CD4-positive, CD25-positive, alpha-beta regulatory T cell (primary cell): ENCODE results near the gene NUP93. TPM values are rescaled to one million over a fixed set of nuclear protein-coding genes. Genes with fewer than 3 reads are reported as not detected.

Source experiments
- ATAC-seq, 2 donors: fragments of 150-1000 bp; cut with Tn5 transposase; one replicate each; pipeline ENCODE4 v1.10.0; 2021; ENCODE audit warnings: low read depth in 2 of 2, moderate number of reproducible peaks in 2 of 2, moderate library complexity in 1 of 2
- DNase-seq, 3 donors: peaks; one replicate each; pipeline versions ENCODE4 v3.0.0 to v3.0.0-alpha.2; 2012 to 2022; ENCODE audit warnings: mixed read lengths in 1 of 3
- H3K27ac ChIP-seq: one replicate; pipeline ENCODE4 v1.7.0; 2013; ENCODE audit warnings: mild to moderate bottlenecking, low read length; ENCODE audit not compliant: insufficient read depth, poor library complexity, severe bottlenecking
- H3K27me3 ChIP-seq: one replicate; pipeline ENCODE4 v1.7.0; 2013; ENCODE audit warnings: low read length; ENCODE audit not compliant: control insufficient read depth, insufficient read depth
- H3K36me3 ChIP-seq: one replicate; pipeline ENCODE4 v1.7.0; 2013; ENCODE audit warnings: mild to moderate bottlenecking, low read length, moderate library complexity; ENCODE audit not compliant: control insufficient read depth, insufficient read depth
- H3K4me1 ChIP-seq: 2 replicates; pipeline ENCODE4 v1.7.0; 2013; ENCODE audit warnings: mild to moderate bottlenecking, low read length; ENCODE audit not compliant: insufficient read depth, control insufficient read depth, poor library complexity, severe bottlenecking
- H3K4me3 ChIP-seq: one replicate; pipeline ENCODE4 v1.7.0; 2013; ENCODE audit warnings: low read depth, mild to moderate bottlenecking, low read length, moderate library complexity
- H3K9me3 ChIP-seq, 2 experiments: 1 replicate in 1 of 2; 2 replicates in 1 of 2; pipeline ENCODE4 v1.7.0; 2013; ENCODE audit warnings: low read length in 2 of 2, mild to moderate bottlenecking in 1 of 2, moderate library complexity in 1 of 2; ENCODE audit not compliant: control insufficient read depth in 2 of 2
- H3K27ac Mint-ChIP-seq, 3 donors: one replicate each; pipeline ENCODE4 v1.8.0; 2020 to 2022; ENCODE audit warnings: mild to moderate bottlenecking in 3 of 3, mixed read lengths in 3 of 3, moderate library complexity in 2 of 3
- H3K27me3 Mint-ChIP-seq: one replicate; pipeline ENCODE4 v1.8.0; 2022; ENCODE audit warnings: mild to moderate bottlenecking, mixed read lengths
- H3K36me3 Mint-ChIP-seq: one replicate; pipeline ENCODE4 v1.8.0; 2020; ENCODE audit warnings: mixed read lengths
- H3K4me1 Mint-ChIP-seq, 4 donors: one replicate each; pipeline ENCODE4 v1.8.0; 2020 to 2022; ENCODE audit warnings: mixed read lengths in 4 of 4, mild to moderate bottlenecking in 1 of 4
- H3K4me3 Mint-ChIP-seq, 4 donors: one replicate each; pipeline ENCODE4 v1.8.0; 2020 to 2022; ENCODE audit warnings: mild to moderate bottlenecking in 4 of 4, mixed read lengths in 4 of 4, moderate library complexity in 3 of 4
- H3K9me3 Mint-ChIP-seq, 7 donors: one replicate each; pipeline ENCODE4 v1.8.0; 2020 to 2022; ENCODE audit warnings: mixed read lengths in 7 of 7, mild to moderate bottlenecking in 3 of 7, moderate library complexity in 2 of 7
- polyA plus RNA-seq, 4 donors: library from polyadenylated mRNA; unstranded; fragments of 300-500 nt; fragmentation: Illumina TruSeq; gene quantifications; one replicate each; pipeline ENCODE4 v1.2.3, GENCODE V29; 2021
- total RNA-seq: library from RNA; stranded (reverse); gene quantifications from one replicate; pipeline ENCODE4 v1.2.3, GENCODE V29; 2022

The NUP93 gene
- total and polyA plus RNA-seq, 5 donors from 2014 or later = 55.0 to 92.7 (median 77.8) TPM

DNA sequence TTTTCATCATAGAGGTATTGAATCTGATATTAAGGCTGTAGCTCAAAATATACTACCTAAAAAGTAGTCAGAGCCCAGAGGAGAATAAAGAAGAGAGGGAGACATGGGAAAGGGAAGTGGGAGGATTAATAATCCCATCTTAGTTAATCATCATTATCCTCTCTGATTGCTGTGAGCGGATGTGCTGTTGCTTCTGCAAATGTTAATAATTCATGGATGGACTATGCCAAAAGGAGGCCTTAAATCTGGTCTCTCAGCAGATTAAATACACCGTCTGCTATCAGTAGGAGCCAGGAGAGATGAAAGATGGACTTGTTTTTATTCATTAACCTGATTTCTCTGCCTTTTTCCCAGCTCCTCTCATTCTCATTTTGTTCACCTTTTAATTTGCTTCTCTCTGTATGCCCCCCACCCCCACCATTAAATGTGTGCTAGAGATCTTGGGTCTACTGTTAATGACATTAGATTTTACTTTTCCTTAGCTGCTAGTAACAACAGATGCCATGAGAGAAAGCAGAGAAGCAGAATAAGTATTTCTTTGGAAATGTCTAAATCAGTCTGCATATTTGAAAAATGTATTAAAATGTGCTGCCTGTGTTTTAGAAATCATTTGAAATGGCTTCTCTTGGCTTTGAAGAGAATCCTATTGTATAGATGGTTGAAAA is 44.2 kb downstream of the NUP93 start:
- Histone ChIP-seq H3K36me3 (no peaks in the 10 kb centered on the region), H3K4me1 (peaks cover 4% of the 10 kb centered on the region), H3K4me3 (no peak overlapping the region), H3K9me3 (no peaks in the 10 kb centered on the region), H3K27ac (no peak overlapping the region), H3K27me3 (no peaks in the 10 kb centered on the region)
- Mint-ChIP-seq H3K27me3 (no peaks in the 10 kb centered on the region), H3K36me3 (peaks cover 10% of the 10 kb centered on the region), H3K9me3 (peaks cover 0 to 3% (median 0%) of the 10 kb centered on the region in 7 donors), H3K27ac (peak overlapping the region in 1 of 3 donors; percentile 60), H3K4me1 (peaks cover 26 to 32% (median 27%) of the 10 kb centered on the region in 4 donors), H3K4me3 (no peak overlapping the region)
- no peak for ATAC-seq
- DNase-seq = no peak

DNA sequence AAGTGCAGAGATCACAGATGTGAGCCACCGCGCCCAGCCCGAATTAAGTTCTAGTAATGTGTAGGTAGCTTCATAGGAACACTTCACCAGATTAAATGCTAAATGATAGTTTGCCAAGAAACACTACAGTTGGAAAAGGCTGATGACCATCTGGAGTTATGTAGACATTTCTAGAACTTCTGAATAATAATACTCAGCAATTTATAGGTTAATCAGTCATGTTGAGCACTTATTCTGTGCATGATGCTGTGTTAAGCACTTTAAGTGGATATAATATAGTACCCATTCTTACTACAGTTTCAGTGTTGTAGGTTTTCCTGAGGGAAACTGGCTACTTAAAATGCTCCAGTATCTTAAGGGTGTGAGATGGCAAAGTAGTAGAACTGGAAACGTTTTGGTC is 45.2 kb downstream of the NUP93 start:
- ATAC-seq (no peak), DNase-seq (no peak)
- no peak overlapping the region for H3K4me3 Mint-ChIP-seq
- Histone ChIP-seq H3K27me3 (no peaks in the 10 kb centered on the region), H3K27ac (no peak overlapping the region), H3K9me3 (no peaks in the 10 kb centered on the region), H3K4me3 (no peak overlapping the region), H3K4me1 (peaks cover 4% of the 10 kb centered on the region), H3K36me3 (no peaks in the 10 kb centered on the region)
- H3K9me3 Mint-ChIP-seq = peaks cover 0 to 2% (median 0%) of the 10 kb centered on the region in 7 donors
- H3K27ac Mint-ChIP-seq = no peak overlapping the region
- no peaks in the 10 kb centered on the region for H3K27me3 Mint-ChIP-seq
- H3K4me1 Mint-ChIP-seq = peaks cover 28 to 39% (median 28%) of the 10 kb centered on the region in 4 donors
- H3K36me3 Mint-ChIP-seq = peaks cover 7% of the 10 kb centered on the region

DNA sequence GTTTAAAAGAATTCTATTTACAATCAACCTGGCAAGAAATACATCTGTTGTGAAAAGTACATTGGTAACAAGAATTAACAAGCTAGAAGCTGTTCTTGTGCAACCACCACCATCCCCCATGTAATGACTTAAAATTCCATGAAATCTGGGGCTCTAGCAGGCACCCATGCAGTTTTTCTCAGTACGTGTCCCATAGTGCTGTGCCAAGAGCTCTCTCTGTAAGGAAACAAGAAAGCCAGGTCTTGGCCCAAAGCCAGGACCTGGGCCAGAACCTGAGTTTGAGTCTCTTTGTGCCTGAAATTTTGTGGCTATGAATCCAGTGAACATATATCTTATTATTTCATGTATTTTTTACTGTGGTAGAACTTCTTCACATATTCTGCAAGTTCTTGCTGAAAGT is 46.6 kb downstream of the NUP93 start:
- no peak for ATAC-seq
- peaks cover 7% of the 10 kb centered on the region for H3K36me3 Mint-ChIP-seq
- peaks cover 0 to 2% (median 0%) of the 10 kb centered on the region in 7 donors for H3K9me3 Mint-ChIP-seq
- DNase-seq = no peak
- H3K4me3 Mint-ChIP-seq = no peak overlapping the region
- Histone ChIP-seq H3K27ac (no peak overlapping the region), H3K4me1 (peaks cover 14% of the 10 kb centered on the region), H3K4me3 (no peak overlapping the region), H3K27me3 (no peaks in the 10 kb centered on the region), H3K9me3 (no peaks in the 10 kb centered on the region), H3K36me3 (no peaks in the 10 kb centered on the region)
- peaks cover 27 to 39% (median 33%) of the 10 kb centered on the region in 4 donors for H3K4me1 Mint-ChIP-seq
- no peaks in the 10 kb centered on the region for H3K27me3 Mint-ChIP-seq
- H3K27ac Mint-ChIP-seq = peak overlapping the region in 1 of 3 donors; percentile 18

DNA sequence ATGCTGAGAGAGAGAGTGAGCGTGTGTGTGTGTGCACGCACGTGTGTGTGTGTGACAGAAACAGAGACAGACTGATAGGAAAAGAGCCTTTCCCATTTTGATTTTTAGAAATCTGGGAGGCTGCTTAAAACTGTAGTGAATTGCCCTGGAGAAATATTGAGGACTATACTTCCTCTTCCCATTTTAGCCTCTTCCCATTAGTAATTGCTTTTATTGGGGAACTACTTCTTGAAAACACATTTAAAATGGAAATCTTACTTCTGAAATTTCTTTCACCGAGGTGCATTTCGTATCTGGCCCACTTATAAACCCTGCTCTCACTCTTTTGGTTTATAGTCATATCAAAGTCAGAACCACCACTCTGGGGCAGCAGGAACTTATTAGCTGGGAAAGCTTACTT is 47.1 kb downstream of the NUP93 start:
- Mint-ChIP-seq H3K4me1 (peaks cover 22 to 41% (median 31%) of the 10 kb centered on the region in 4 donors), H3K27me3 (no peaks in the 10 kb centered on the region), H3K4me3 (no peak overlapping the region), H3K36me3 (peaks cover 7% of the 10 kb centered on the region), H3K9me3 (peaks cover 0 to 2% (median 0%) of the 10 kb centered on the region in 7 donors), H3K27ac (peak overlapping the region in 1 of 3 donors; percentile 18)
- no peak for DNase-seq
- no peaks in the 10 kb centered on the region for H3K36me3 ChIP-seq
- no peak overlapping the region for H3K4me3 ChIP-seq
- H3K27ac ChIP-seq = no peak overlapping the region
- no peak for ATAC-seq
- H3K27me3 ChIP-seq = no peaks in the 10 kb centered on the region
- peaks cover 12% of the 10 kb centered on the region for H3K4me1 ChIP-seq
- H3K9me3 ChIP-seq = no peaks in the 10 kb centered on the region

DNA sequence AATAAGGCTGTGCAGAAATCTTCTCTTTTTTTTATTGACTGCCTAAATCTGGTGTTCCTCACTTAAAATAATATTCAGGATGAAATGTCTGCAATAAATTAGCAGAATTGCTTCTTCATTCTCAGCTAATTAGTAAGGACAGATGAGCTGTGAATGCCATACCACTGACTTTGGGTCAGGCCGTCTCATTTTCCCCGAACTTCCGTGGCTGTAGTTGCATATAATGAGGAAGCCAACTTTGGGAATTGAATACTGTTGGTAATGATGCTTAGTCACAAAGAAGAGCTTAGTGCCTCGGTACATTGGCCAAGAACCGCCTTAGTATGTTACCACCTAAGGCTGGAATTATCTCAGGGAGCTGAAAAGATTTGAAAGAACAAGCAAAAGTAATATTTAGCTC is 47.6 kb downstream of the NUP93 start:
- ATAC-seq (no peak), DNase-seq (no peak)
- H3K27ac ChIP-seq = no peak overlapping the region
- no peak overlapping the region for H3K4me3 ChIP-seq
- H3K27me3 ChIP-seq = no peaks in the 10 kb centered on the region
- H3K4me1 Mint-ChIP-seq = peaks cover 19 to 41% (median 29%) of the 10 kb centered on the region in 4 donors
- H3K9me3 Mint-ChIP-seq = peaks cover 0 to under 1% (median 0%) of the 10 kb centered on the region in 7 donors
- H3K4me3 Mint-ChIP-seq = no peak overlapping the region
- H3K36me3 ChIP-seq = no peaks in the 10 kb centered on the region
- peaks cover 11% of the 10 kb centered on the region for H3K4me1 ChIP-seq
- H3K27ac Mint-ChIP-seq = no peak overlapping the region
- H3K9me3 ChIP-seq = no peaks in the 10 kb centered on the region
- H3K36me3 Mint-ChIP-seq = peaks cover 5% of the 10 kb centered on the region
- no peaks in the 10 kb centered on the region for H3K27me3 Mint-ChIP-seq

DNA sequence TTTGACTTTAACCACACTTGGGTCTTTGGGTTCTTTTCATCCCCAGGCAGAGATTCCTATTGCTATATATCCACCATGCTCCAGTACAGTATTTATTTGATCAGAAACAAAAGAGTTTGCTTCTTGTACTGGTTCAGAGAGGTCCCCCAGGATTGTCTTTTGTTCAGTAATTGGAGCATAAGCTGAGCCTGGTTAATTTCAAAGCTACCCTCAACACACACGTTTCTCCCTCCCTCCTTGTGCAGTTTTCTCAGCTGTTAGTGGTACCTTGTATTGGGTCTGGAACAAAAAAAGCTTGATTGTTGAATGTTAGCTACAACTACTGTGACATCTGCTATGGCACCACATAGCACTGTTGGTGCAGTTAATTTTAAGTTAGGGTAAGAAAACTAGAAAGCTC is 50.0 kb downstream of the NUP93 start:
- no peaks in the 10 kb centered on the region for H3K9me3 ChIP-seq
- Mint-ChIP-seq H3K4me3 (no peak overlapping the region), H3K27ac (peak overlapping the region in 1 of 3 donors; percentile 68), H3K9me3 (no peaks in the 10 kb centered on the region), H3K36me3 (no peaks in the 10 kb centered on the region), H3K27me3 (no peaks in the 10 kb centered on the region), H3K4me1 (peaks cover 22 to 37% (median 28%) of the 10 kb centered on the region in 4 donors)
- no peak overlapping the region for H3K4me3 ChIP-seq
- H3K27me3 ChIP-seq = no peaks in the 10 kb centered on the region
- peaks cover 11% of the 10 kb centered on the region for H3K4me1 ChIP-seq
- ATAC-seq = no peak
- no peak for DNase-seq
- H3K36me3 ChIP-seq = no peaks in the 10 kb centered on the region
- no peak overlapping the region for H3K27ac ChIP-seq

DNA sequence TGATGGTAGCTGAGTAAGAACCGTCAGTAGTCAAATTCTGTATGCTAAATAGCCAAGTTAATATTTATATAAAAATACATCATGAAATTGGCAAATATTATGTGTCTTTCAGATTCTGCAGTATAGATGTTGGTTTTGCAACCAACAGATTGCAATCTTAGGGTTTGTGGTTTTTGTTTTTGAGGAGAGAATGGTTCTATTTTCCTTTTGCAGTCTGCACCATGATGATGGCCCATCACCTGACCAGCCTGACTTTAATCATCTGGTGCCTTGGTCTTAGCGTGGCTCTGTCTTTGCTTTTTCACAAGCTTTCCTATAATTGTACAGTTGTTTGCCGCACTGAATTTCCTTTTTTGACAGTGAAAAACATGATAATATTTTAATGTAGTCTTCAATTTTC is 50.7 kb downstream of the NUP93 start:
- no peaks in the 10 kb centered on the region for H3K9me3 Mint-ChIP-seq
- Histone ChIP-seq H3K4me1 (peaks cover 11% of the 10 kb centered on the region), H3K4me3 (no peak overlapping the region), H3K27me3 (no peaks in the 10 kb centered on the region), H3K36me3 (no peaks in the 10 kb centered on the region), H3K9me3 (no peaks in the 10 kb centered on the region), H3K27ac (no peak overlapping the region)
- ATAC-seq (no peak), DNase-seq (no peak)
- H3K4me3 Mint-ChIP-seq = peak overlapping the region in 1 of 4 donors; percentile 15
- H3K4me1 Mint-ChIP-seq = peaks cover 22 to 37% (median 28%) of the 10 kb centered on the region in 4 donors
- no peaks in the 10 kb centered on the region for H3K27me3 Mint-ChIP-seq
- H3K27ac Mint-ChIP-seq = peak overlapping the region in 1 of 3 donors; percentile 29
- H3K36me3 Mint-ChIP-seq = no peaks in the 10 kb centered on the region

DNA sequence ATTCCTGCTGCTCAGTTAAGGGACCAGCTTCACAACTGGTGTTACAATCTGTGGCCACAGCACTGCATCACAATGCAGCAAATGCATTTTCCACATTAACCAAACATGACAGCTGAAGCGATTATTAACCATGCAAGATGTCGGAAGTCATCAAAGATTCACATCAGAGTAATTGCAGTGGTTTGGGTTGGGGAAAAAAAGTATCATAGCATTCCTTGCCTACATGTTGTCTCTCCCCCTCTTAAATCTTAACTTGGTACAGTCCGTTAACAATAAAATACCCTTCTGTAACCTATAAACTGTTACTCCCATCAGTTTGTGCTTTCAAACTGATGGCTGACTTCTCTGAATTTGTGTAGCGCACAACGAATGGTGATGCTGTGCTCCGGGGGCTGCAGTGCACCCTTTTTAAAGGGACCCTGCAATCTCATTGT is 51.6 kb downstream of the NUP93 start:
- peaks cover 22 to 37% (median 28%) of the 10 kb centered on the region in 4 donors for H3K4me1 Mint-ChIP-seq
- Histone ChIP-seq H3K36me3 (no peaks in the 10 kb centered on the region), H3K27ac (no peak overlapping the region), H3K9me3 (no peaks in the 10 kb centered on the region), H3K27me3 (no peaks in the 10 kb centered on the region), H3K4me1 (peaks cover 11% of the 10 kb centered on the region), H3K4me3 (no peak overlapping the region)
- no peaks in the 10 kb centered on the region for H3K36me3 Mint-ChIP-seq
- peak overlapping the region in 1 of 3 donors; percentile 7 for H3K27ac Mint-ChIP-seq
- H3K4me3 Mint-ChIP-seq = no peak overlapping the region
- DNase-seq = no peak
- ATAC-seq = no peak
- no peaks in the 10 kb centered on the region for H3K9me3 Mint-ChIP-seq
- no peaks in the 10 kb centered on the region for H3K27me3 Mint-ChIP-seq
